GM18505 (cell line): ENCODE measurements around the gene LYPLA2.
"Not testable (repeated sequence)": the region's sequence is repeated elsewhere in the genome, so short reads cannot be mapped to it uniquely, and the experiment has no call there.

Experiments used
- ATAC-seq: cut with Tn5 transposase; IDR thresholded peaks from one replicate; pipeline ENCODE4 v1.9.1; 2021; ENCODE audit not compliant: unreplicated experiment
- POLR2A ChIP-seq: IDR thresholded peaks from 4 replicates; pipeline ENCODE4 v1.6.1; 2011; ENCODE audit warnings: borderline replicate concordance; ENCODE audit not compliant: insufficient read depth, insufficient read length; ENCODE audit errors: extremely low read depth

The LYPLA2 gene

GRCh38 chr1:23801338-23801748, 10.4 kb downstream of the LYPLA2 start:
- TF ChIP-seq POLR2A = no peak

GRCh38 chr1:23801876-23802275, 10.9 kb downstream of the LYPLA2 start:
- TF ChIP-seq POLR2A = no peak
- no peak for ATAC-seq

More at GRCh38 chr1:23801338-23801748, 10.4 kb downstream of the LYPLA2 start:
- ATAC-seq = no peak

GRCh38 chr1:23802809-23803342, 11.9 kb downstream of the LYPLA2 start:
- not testable (repeated sequence) for ATAC-seq

- no peak for ATAC-seq
- TF ChIP-seq POLR2A = no peak
Measured at GRCh38 chr1:23803674-23804073, 12.7 kb downstream of the LYPLA2 start.

- ATAC-seq = no peak
- no peak for TF ChIP-seq POLR2A
Measured at GRCh38 chr1:23804183-23804835, 13.4 kb downstream of the LYPLA2 start.

- no peak for TF ChIP-seq POLR2A
- ATAC-seq = no peak
Measured at GRCh38 chr1:23805025-23805424, 14.1 kb downstream of the LYPLA2 start.

- no peak for ATAC-seq
- TF ChIP-seq POLR2A = no peak
Measured at GRCh38 chr1:23806280-23806679, 15.3 kb downstream of the LYPLA2 start.

GRCh38 chr1:23807453-23807852, 16.5 kb downstream of the LYPLA2 start:
- TF ChIP-seq POLR2A = no peak
- ATAC-seq = no peak

GRCh38 chr1:23809751-23810171, 18.8 kb downstream of the LYPLA2 start:
- ATAC-seq = no peak
- no peak for TF ChIP-seq POLR2A

GRCh38 chr1:23810818-23811540, 20.0 kb downstream of the LYPLA2 start:
- TF ChIP-seq POLR2A = no peak
- ATAC-seq = no peak

GRCh38 chr1:23814016-23814415, 23.1 kb downstream of the LYPLA2 start:
- ATAC-seq = no peak
- TF ChIP-seq POLR2A = no peak

GRCh38 chr1:23816361-23816760, 25.4 kb downstream of the LYPLA2 start:
- ATAC-seq = no peak
- no peak for TF ChIP-seq POLR2A

GRCh38 chr1:23816906-23817305, 26.0 kb downstream of the LYPLA2 start:
- TF ChIP-seq POLR2A = no peak
- ATAC-seq = no peak

- no peak for ATAC-seq
- no peak for TF ChIP-seq POLR2A
Measured at GRCh38 chr1:23817633-23818032, 26.7 kb downstream of the LYPLA2 start.
